Measurements from ENCODE around the gene CLPTM1L. TPM values are rescaled to one million over a fixed set of nuclear protein-coding genes. Genes with fewer than 3 reads are reported as not detected.

CLPTM1L gene
- total RNA-seq, 4 donors from 2014 or later = 92.3 to 132 (median 108) TPM

DNA sequence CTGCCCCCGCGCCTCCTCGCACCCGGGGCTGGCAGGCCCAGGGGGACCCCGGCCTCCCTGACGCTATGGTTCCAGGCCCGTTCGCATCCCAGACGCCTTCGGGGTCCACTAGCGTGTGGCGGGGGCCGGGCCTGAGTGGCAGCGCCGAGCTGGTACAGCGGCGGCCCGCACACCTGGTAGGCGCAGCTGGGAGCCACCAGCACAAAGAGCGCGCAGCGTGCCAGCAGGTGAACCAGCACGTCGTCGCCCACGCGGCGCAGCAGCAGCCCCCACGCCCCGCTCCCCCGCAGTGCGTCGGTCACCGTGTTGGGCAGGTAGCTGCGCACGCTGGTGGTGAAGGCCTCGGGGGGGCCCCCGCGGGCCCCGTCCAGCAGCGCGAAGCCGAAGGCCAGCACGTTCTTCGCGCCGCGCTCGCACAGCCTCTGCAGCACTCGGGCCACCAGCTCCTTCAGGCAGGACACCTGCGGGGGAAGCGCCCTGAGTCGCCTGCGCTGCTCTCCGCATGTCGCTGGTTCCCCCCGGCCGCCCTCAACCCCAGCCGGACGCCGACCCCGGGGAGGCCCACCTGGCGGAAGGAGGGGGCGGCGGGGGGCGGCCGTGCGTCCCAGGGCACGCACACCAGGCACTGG lies 50.6 kb downstream of the CLPTM1L start:
- TF ChIP-seq, protein P1, sequence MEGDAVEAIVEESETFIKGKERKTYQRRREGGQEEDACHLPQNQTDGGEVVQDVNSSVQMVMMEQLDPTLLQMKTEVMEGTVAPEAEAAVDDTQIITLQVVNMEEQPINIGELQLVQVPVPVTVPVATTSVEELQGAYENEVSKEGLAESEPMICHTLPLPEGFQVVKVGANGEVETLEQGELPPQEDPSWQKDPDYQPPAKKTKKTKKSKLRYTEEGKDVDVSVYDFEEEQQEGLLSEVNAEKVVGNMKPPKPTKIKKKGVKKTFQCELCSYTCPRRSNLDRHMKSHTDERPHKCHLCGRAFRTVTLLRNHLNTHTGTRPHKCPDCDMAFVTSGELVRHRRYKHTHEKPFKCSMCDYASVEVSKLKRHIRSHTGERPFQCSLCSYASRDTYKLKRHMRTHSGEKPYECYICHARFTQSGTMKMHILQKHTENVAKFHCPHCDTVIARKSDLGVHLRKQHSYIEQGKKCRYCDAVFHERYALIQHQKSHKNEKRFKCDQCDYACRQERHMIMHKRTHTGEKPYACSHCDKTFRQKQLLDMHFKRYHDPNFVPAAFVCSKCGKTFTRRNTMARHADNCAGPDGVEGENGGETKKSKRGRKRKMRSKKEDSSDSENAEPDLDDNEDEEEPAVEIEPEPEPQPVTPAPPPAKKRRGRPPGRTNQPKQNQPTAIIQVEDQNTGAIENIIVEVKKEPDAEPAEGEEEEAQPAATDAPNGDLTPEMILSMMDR (IDR thresholded peaks at IDR 0.05; ENCODE audit: low read depth) = no peak

DNA sequence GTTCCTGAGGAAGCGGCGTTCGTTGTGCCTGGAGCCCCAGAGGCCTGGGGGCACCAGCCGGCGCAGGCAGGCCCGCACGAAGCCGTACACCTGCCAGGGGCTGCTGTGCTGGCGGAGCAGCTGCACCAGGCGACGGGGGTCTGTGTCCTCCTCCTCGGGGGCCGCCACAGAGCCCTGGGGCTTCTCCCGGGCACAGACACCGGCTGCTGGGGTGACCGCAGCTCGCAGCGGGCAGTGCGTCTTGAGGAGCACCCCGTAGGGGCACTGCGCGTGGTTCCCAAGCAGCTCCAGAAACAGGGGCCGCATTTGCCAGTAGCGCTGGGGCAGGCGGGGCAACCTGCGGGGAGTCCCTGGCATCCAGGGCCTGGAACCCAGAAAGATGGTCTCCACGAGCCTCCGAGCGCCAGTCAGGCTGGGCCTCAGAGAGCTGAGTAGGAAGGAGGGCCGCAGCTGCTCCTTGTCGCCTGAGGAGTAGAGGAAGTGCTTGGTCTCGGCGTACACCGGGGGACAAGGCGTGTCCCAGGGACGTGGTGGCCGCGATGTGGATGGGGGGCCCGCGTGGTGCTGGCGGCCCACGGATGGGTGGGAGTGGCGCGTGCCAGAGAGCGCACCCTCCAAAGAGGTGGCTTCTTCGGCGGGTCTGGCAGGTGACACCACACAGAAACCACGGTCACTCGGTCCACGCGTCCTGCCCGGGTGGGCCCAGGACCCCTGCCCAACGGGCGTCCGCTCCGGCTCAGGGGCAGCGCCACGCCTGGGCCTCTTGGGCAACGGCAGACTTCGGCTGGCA lies 51.3 kb downstream of the CLPTM1L start:
- TF ChIP-seq, protein P1 (IDR thresholded peaks at IDR 0.05; ENCODE audit: low read depth) = no peak

DNA sequence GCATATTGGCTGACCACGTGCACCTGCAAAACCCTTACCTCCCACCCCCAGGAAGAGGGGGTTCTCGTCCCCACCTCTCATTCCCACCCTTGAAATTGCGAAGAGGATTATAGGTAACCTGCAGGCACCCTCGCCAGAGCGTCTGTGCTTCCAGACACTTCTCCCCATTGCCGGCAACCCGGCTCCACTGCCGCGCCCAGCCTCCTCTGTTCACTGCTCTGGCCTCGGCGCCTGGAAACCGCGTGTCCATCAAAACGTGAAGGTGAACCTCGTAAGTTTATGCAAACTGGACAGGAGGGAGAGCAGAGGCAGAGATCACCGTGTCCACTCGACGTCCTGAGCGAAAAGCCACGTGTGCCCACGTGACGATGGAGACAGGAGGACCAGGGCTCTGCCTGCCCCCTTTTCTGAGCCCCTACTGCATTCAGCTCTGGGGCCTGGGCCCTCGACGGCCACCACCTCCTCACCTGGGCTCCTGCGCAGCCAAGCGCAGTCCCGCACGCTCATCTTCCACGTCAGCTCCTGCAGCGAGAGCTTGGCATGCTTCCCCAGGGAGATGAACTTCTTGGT lies 52.0 kb downstream of the CLPTM1L start:
- TF ChIP-seq, protein P1 (IDR thresholded peaks at IDR 0.05; ENCODE audit: low read depth) = no peak

DNA sequence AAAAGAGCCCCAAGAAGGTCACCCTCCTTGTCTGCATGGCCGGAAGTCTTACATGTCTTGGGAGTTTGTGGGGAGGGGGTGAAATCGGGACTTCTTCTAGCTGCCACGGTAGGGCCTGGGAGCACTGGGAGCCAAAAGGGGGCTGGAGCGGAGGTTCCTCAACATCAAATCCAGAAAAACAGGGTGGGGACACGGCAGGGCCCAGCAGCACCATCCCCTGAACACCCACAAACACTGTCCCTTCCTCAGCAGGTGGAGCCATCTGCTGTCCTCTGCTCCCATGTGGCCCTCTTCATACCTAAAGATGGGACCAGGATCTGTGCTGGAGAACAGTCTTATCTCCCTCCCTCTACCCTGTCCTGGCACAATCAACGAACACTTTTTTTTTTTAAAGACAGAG lies 52.8 kb downstream of the CLPTM1L start:
- TF ChIP-seq, protein P1 (IDR thresholded peaks at IDR 0.05; ENCODE audit: low read depth) = no peak

DNA sequence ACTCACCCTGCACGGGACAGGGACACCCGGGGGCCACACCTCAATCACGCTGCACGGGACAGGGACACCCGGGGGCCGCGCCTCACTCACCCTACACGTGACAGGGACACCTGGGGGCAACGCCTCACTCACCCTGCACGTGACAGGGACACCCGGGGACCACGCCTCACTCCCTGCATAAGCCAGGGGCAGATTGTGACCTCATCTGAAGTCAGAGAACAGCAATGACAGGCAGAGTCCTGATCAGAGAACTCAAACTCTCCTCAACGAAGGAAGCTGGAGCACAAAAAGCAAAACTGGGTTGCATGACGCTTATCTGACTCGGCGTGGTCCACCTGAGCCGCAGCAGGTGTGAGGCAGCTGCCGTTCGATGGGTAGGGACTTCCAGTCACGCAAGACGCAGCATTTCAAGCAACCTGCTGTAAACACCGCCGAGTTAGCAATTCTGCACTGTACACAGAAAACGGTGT lies 53.3 kb downstream of the CLPTM1L start:
- TF ChIP-seq, protein P1 (IDR thresholded peaks at IDR 0.05; ENCODE audit: low read depth) = no peak

DNA sequence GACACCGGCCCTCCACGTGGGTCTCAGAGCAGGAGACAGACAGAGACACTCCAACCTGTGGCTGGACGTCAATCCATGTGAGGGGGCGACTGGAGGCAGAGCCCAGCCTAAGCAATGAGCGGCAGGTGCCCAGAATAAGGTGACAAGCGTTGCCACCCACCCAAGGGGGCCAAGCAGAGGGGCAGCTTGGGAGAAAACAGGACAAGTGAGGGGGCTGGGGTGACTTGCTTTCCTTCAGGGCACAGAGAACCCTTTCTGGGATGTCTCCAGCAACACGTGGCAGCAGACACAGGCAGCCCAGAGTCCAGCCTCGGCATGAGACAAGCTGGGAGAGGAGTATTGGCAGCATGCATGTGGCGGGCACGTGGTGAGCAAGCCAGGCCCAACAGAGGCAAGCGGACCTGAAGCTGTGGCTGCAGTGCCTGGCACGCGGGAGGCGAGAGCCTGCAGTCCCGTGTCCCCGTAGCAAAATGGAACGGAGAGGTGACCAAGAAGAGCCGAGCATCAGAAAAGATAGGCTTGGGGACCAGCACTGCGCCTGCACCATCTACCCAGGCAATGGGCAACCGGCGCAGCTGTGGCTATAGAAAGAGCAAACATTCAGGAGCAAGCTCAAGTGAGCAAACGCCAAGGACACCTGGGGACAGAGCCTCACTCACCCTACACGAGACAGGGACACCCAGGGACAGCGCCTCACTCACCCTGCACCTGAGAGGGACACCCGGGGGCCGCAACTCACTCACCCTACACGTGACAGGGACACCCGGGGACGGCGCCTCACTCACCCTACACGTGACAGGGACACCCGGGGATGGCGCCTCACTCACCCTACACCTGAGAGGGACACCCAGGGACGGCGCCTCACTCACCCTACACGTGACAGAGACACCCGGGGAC lies 56.2 kb downstream of the CLPTM1L start:
- TF ChIP-seq, protein P1 (IDR thresholded peaks at IDR 0.05; ENCODE audit: low read depth) = no peak
